ENCODE results near the gene OPA3. TPM values are rescaled to one million over a fixed set of nuclear protein-coding genes. Genes with fewer than 3 reads are reported as not detected.

The OPA3 gene
- total RNA-seq, 1 experiment from 2014 or later, result 11.1 TPM

DNA sequence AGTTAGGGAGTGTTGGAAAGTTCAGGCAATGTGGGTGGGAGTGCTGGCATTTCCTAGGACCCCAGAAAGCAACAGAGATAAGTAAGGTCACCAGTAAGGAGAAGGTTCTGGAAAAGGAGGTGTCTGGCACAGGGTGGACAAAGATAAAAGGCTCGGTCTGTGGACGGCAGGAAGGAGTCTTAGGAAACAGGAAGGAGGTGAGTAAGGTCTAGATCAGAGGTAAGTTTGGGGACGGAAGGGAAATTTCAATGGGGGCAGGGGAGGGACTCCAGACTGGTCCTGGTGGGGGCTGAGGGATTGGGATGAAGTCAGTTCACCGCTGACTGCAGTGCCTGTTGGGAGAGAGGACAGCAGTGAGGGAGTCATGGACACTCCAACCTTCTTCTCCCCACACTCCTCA is 7.8 kb upstream of the OPA3 start:
- H3K36me3 ChIP-seq (ENCODE audit: control insufficient read depth in 1 of 2, insufficient read depth in 2 of 2, low read length in 2 of 2), result no peaks in the 10 kb centered on the region
- intact Hi-C loops (cut with micrococcal nuclease), result no loop called here
- ATAC-seq (no peak), DNase-seq (ENCODE audit: low read depth, low spot score) (no peak)
- no peak overlapping the region for H3K4me3 ChIP-seq (replicated peaks in 1 of 2; ENCODE audit: low read depth in 1 of 2, low read length in 2 of 2)
- POLR2A ChIA-PET, result interaction anchor here (0.8 kb wide), 1 partner anchor 22 kb away, joined by 5 read pairs; no protein-coding TSS in a partner anchor
- no peaks in the 10 kb centered on the region for H3K79me2 ChIP-seq (ENCODE audit: insufficient read depth, low read length)
- H4K20me1 ChIP-seq (ENCODE audit: insufficient read depth), result no peaks in the 10 kb centered on the region
- H3K9ac ChIP-seq (ENCODE audit: low read length), result no peak overlapping the region
- CTCF ChIA-PET, result interaction anchor here (0.6 to 2.6 kb wide), 2 partner anchors 45 to 50 kb away, joined by 3 to 40 read pairs; no protein-coding TSS in a partner anchor
- H3K27ac ChIP-seq (ENCODE audit: low read depth, low read length), result no peak overlapping the region
- H3K4me2 ChIP-seq (ENCODE audit: low read length), result no peak overlapping the region
- peaks cover 2% of the 10 kb centered on the region; the same call in 1 of the 2 replicates for H3K27me3 ChIP-seq (ENCODE audit: insufficient read depth, low read length)
- no peaks in the 10 kb centered on the region for H3K9me3 ChIP-seq (ENCODE audit: control insufficient read depth in 1 of 2, insufficient read depth in 1 of 2, low read depth in 1 of 2, low read length in 2 of 2)
- no TSS peak for BruUV-seq (replicated peaks)
- TF ChIP-seq, protein P1, sequence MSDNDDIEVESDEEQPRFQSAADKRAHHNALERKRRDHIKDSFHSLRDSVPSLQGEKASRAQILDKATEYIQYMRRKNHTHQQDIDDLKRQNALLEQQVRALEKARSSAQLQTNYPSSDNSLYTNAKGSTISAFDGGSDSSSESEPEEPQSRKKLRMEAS (IDR thresholded peaks at IDR 0.05), result no peak
- TF ChIP-seq EGR1 (IDR thresholded peaks at IDR 0.05; ENCODE audit: low read depth) (no peak), JUND (IDR thresholded peaks at IDR 0.05) (no peak), ZNF274 (IDR thresholded peaks at IDR 0.05; ENCODE audit: low read depth, low read length) (no peak), TCF7L2 (IDR thresholded peaks at IDR 0.05; ENCODE audit: borderline replicate concordance, extremely low read depth, insufficient read depth, insufficient read length) (peak; percentile 16)
- TF ChIP-seq, protein P2, sequence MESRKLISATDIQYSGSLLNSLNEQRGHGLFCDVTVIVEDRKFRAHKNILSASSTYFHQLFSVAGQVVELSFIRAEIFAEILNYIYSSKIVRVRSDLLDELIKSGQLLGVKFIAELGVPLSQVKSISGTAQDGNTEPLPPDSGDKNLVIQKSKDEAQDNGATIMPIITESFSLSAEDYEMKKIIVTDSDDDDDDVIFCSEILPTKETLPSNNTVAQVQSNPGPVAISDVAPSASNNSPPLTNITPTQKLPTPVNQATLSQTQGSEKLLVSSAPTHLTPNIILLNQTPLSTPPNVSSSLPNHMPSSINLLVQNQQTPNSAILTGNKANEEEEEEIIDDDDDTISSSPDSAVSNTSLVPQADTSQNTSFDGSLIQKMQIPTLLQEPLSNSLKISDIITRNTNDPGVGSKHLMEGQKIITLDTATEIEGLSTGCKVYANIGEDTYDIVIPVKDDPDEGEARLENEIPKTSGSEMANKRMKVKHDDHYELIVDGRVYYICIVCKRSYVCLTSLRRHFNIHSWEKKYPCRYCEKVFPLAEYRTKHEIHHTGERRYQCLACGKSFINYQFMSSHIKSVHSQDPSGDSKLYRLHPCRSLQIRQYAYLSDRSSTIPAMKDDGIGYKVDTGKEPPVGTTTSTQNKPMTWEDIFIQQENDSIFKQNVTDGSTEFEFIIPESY (IDR thresholded peaks at IDR 0.05; ENCODE audit: extremely low read depth, insufficient replicate concordance, low read length), result no peak
- H2AFZ ChIP-seq (ENCODE audit: low read depth, low read length, poor library complexity, severe bottlenecking), result no peak overlapping the region
- RAD21 ChIA-PET (ENCODE audit: low non-redundant PET in 1 of 2, low total read pairs in 2 of 2, uncharacterized antibody in 2 of 2, unreplicated experiment in 2 of 2), result interaction anchor here in 1 of 2 experiments (0.9 kb wide), 1 partner anchor 50 kb away, joined by 4 read pairs; no protein-coding TSS in a partner anchor
- no peaks in the 10 kb centered on the region for H3K9me2 ChIP-seq (ENCODE audit: insufficient read depth)
- peaks cover 0 to 14% of the 10 kb centered on the region in 2 experiments; a peak in 2 of 4 replicates for H3K4me1 ChIP-seq (ENCODE audit: control insufficient read depth in 1 of 2, insufficient read depth in 2 of 2, low read length in 2 of 2)
